HepG2 (cell line): ENCODE data around the gene SNX21. TPM values are rescaled to one million over a fixed set of nuclear protein-coding genes. Genes with fewer than 3 reads are reported as not detected.

Source experiments
- BORCS8-MEF2B ChIP-seq: sonication (generic); formaldehyde crosslinking; IDR thresholded peaks from 2 replicates; pipeline ENCODE4 v1.8.0; 2022; ENCODE audit warnings: mild to moderate bottlenecking, missing genetic modification reagents
- CREB1 ChIP-seq, 2 experiments: fragments of 450-650 bp in 1 of 2; IDR thresholded peaks; 2 replicates each; pipeline ENCODE4 v1.6.1; 2016 to 2017; ENCODE audit warnings: control low read depth in 1 of 2, mild to moderate bottlenecking in 1 of 2, missing compliant biosample characterization in 1 of 2, missing genetic modification characterization in 1 of 2
- ETV6 ChIP-seq: sonication (generic); formaldehyde crosslinking; conservative IDR thresholded peaks from 2 replicates; pipeline ENCODE4 v1.4.0; 2020; ENCODE audit warnings: missing genetic modification reagents
- FLYWCH1 ChIP-seq: sonication (generic); formaldehyde crosslinking; IDR thresholded peaks from 2 replicates; pipeline ENCODE4 v1.8.1; 2023; ENCODE audit warnings: mild to moderate bottlenecking, missing genetic modification reagents
- MBD4 ChIP-seq: IDR thresholded peaks from 2 replicates; pipeline ENCODE4 v1.6.1; 2012; ENCODE audit warnings: low read length, inconsistent platforms, borderline replicate concordance
- NFYC ChIP-seq: IDR thresholded peaks from 2 replicates; pipeline ENCODE4 v1.6.1; 2016; ENCODE audit warnings: missing genetic modification reagents, missing compliant biosample characterization
- PRPF4 ChIP-seq: fragments of 200-400 bp; formaldehyde crosslinking; IDR thresholded peaks from 2 replicates; pipeline ENCODE4 v1.6.1; 2016; ENCODE audit warnings: low read length, low read depth; ENCODE audit not compliant: poor library complexity, severe bottlenecking
- RARG ChIP-seq: sonication (generic); formaldehyde crosslinking; IDR thresholded peaks from 2 replicates; pipeline ENCODE4 v1.4.0; 2020; ENCODE audit warnings: low read depth, mild to moderate bottlenecking, missing genetic modification reagents
- SCMH1 ChIP-seq: sonication (generic); formaldehyde crosslinking; IDR thresholded peaks from 2 replicates; pipeline ENCODE4 v1.9.0; 2021; ENCODE audit warnings: missing genetic modification reagents, mild to moderate bottlenecking, borderline replicate concordance
- SIX1 ChIP-seq: sonication (generic); formaldehyde crosslinking; IDR thresholded peaks from 2 replicates; pipeline ENCODE4 v1.4.0; 2020; ENCODE audit warnings: missing genetic modification reagents, borderline replicate concordance
- SOX13 ChIP-seq, 3 experiments: fragments of 450-650 bp in 1 of 3; sonication (generic) in 1 of 3; formaldehyde crosslinking in 1 of 3; IDR thresholded peaks in 2 of 3; conservative IDR thresholded peaks in 1 of 3; 2 replicates each; pipeline versions ENCODE4 v1.5.0 to v1.6.1; 2016 to 2020; ENCODE audit warnings: antibody characterized with exemption in 1 of 3, mild to moderate bottlenecking in 1 of 3, missing compliant biosample characterization in 1 of 3, missing genetic modification reagents in 1 of 3, moderate library complexity in 1 of 3
- SP1 ChIP-seq, 2 experiments: fragments of 450-650 bp in 1 of 2; sonication (generic) in 1 of 2; formaldehyde crosslinking in 1 of 2; IDR thresholded peaks; 2 replicates each; pipeline versions ENCODE4 v1.4.0 to v1.6.1; 2016 to 2020; ENCODE audit warnings: missing genetic modification reagents in 1 of 2
- SP5 ChIP-seq: IDR thresholded peaks from 2 replicates; pipeline ENCODE4 v1.6.1; 2016; ENCODE audit warnings: low read depth, borderline replicate concordance
- SUZ12 ChIP-seq: fragments of 150-350 bp; IDR thresholded peaks from 2 replicates; pipeline ENCODE4 v1.6.1; 2014; ENCODE audit warnings: low read depth, low read length
- TARDBP ChIP-seq: sonication (generic); formaldehyde crosslinking; IDR thresholded peaks from 2 replicates; pipeline ENCODE4 v1.8.0; 2022; ENCODE audit warnings: mild to moderate bottlenecking, missing genetic modification reagents
- TRIM24 ChIP-seq: sonication (generic); formaldehyde crosslinking; IDR thresholded peaks from 2 replicates; pipeline ENCODE4 v1.8.0; 2022; ENCODE audit warnings: mild to moderate bottlenecking, missing genetic modification reagents
- WIZ ChIP-seq: sonication (generic); formaldehyde crosslinking; IDR thresholded peaks from 2 replicates; pipeline ENCODE4 v1.5.1; 2020; ENCODE audit warnings: mild to moderate bottlenecking, missing genetic modification reagents
- ZMYM3 ChIP-seq: sonication (generic); formaldehyde crosslinking; IDR thresholded peaks from 2 replicates; pipeline ENCODE4 v1.5.1; 2020; ENCODE audit warnings: mild to moderate bottlenecking, missing genetic modification reagents
- ZNF10 ChIP-seq: sonication (generic); formaldehyde crosslinking; IDR thresholded peaks from 2 replicates; pipeline ENCODE4 v1.4.0; 2020; ENCODE audit warnings: mild to moderate bottlenecking, low read depth, missing genetic modification reagents, borderline replicate concordance
- ZNF232 ChIP-seq: sonication (generic); formaldehyde crosslinking; IDR thresholded peaks from 2 replicates; pipeline ENCODE4 v1.4.0; 2020; ENCODE audit warnings: missing genetic modification reagents, borderline replicate concordance
- ZNF282 ChIP-seq: fragments of 450-650 bp; IDR thresholded peaks from 2 replicates; pipeline ENCODE4 v1.6.1; 2018; ENCODE audit not compliant: partially characterized antibody
- ZNF709 ChIP-seq: sonication (generic); formaldehyde crosslinking; IDR thresholded peaks from 2 replicates; pipeline ENCODE4 v1.5.0; 2020; ENCODE audit warnings: mild to moderate bottlenecking, missing genetic modification reagents
- ZNF879 ChIP-seq: sonication (generic); formaldehyde crosslinking; IDR thresholded peaks from 2 replicates; pipeline ENCODE4 v1.8.1; 2023; ENCODE audit warnings: missing genetic modification reagents
- polyA plus RNA-seq, 8 experiments: library from polyadenylated mRNA; depleted of rRNA in 3 of 8; stranded (reverse) in 7 of 8; unstranded in 1 of 8; fragments of >200 nt; fragmentation: Illumina TruSeq in 4 of 8; extraction: Trizol in 4 of 8; gene quantifications; 2 replicates each; pipeline versions ENCODE4 v1.2.1 to v1.2.3, GENCODE V29; 2011 to 2016; ENCODE audit warnings: low read depth in 4 of 8, missing spikeins in 1 of 8, mixed read lengths in 1 of 8; ENCODE audit not compliant: insufficient read depth in 1 of 8
- total RNA-seq, 5 experiments: library from RNA; depleted of rRNA; stranded (reverse); fragments of >200 nt; fragmentation: Illumina TruSeq; extraction: Trizol; gene quantifications; 2 replicates each; pipeline ENCODE4 v1.2.3, GENCODE V29; 2016; ENCODE audit warnings: low read depth in 1 of 5
- TF ChIP-seq, protein P1 (sequence below): IDR thresholded peaks from 2 replicates; pipeline ENCODE4 v1.6.1; 2016; ENCODE audit warnings: missing genetic modification reagents, missing compliant biosample characterization
- TF ChIP-seq, protein P2 (sequence below): sonication (generic); formaldehyde crosslinking; IDR thresholded peaks from 2 replicates; pipeline ENCODE4 v1.4.0; 2020; ENCODE audit warnings: missing genetic modification reagents
- TF ChIP-seq, protein P3 (sequence below): sonication (generic); formaldehyde crosslinking; IDR thresholded peaks from 2 replicates; pipeline ENCODE4 v1.4.0; 2020; ENCODE audit warnings: mild to moderate bottlenecking, missing genetic modification reagents
- TF ChIP-seq, protein P4 (sequence below): sonication (generic); formaldehyde crosslinking; IDR thresholded peaks from 2 replicates; pipeline ENCODE4 v1.8.0; 2022; ENCODE audit warnings: mild to moderate bottlenecking, missing genetic modification reagents

Gene SNX21
- total and polyA plus RNA-seq, 2 of the 13 experiments (the other 11 are each of a cell fraction or from before 2014, with no cell fraction given), result 7.7 to 12.8 TPM

DNA sequence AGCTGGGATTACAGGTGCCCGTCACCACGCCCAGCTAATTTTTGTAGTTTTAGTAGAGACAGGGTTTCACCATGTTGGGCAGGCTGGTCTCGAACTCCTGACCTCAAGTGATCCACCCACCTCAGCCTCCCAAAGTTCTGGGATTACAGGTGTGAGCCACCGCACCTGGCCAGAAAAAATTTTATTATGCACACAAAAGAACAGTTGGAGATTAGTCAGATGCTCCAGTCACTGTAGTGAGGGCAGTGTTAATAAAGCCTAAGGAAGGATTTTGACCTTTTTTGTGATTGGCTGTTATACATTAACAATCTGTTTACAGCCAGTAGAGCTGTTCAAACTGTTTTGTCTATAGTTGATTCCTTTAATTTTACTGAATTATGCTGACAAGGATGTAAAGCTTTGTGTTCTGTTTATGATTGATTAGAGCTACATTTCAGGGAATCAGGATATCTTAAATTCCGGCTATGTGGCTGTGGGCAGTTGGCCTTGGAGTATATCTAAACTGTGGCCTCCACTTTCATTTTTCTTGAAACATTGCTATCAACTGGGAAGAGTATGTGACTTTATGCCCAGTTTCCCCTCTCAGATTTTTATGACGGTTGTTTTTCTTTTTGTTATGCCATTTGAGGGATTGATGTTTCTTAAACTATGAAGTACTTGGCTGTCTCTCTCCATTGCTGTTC is 33.7 kb downstream of the SNX21 start (continued):
- TF ChIP-seq, protein P1, sequence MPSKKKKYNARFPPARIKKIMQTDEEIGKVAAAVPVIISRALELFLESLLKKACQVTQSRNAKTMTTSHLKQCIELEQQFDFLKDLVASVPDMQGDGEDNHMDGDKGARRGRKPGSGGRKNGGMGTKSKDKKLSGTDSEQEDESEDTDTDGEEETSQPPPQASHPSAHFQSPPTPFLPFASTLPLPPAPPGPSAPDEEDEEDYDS, result no peak
- peak; percentile 73 for TF ChIP-seq ZMYM3 (CRISPR knock-in tag)
- TF ChIP-seq, protein P2, sequence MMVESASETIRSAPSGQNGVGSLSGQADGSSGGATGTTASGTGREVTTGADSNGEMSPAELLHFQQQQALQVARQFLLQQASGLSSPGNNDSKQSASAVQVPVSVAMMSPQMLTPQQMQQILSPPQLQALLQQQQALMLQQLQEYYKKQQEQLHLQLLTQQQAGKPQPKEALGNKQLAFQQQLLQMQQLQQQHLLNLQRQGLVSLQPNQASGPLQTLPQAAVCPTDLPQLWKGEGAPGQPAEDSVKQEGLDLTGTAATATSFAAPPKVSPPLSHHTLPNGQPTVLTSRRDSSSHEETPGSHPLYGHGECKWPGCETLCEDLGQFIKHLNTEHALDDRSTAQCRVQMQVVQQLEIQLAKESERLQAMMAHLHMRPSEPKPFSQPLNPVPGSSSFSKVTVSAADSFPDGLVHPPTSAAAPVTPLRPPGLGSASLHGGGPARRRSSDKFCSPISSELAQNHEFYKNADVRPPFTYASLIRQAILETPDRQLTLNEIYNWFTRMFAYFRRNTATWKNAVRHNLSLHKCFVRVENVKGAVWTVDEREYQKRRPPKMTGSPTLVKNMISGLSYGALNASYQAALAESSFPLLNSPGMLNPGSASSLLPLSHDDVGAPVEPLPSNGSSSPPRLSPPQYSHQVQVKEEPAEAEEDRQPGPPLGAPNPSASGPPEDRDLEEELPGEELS (CRISPR knock-in tag), result peak; percentile 45
- TF ChIP-seq ZNF282, result no peak
- no peak for TF ChIP-seq SOX13 (IDR thresholded peaks at IDR 0.05)
- TF ChIP-seq SOX13 (CRISPR knock-in tag; conservative IDR thresholded peaks at IDR 0.05 in 1 of 2, IDR thresholded peaks at IDR 0.05 in 1 of 2), result peak in 1 of 2 experiments; percentile 59; a peak in 1 of 4 replicates
- 0 out of 2 replicates have a peak, but pooled peaks have one; percentile 7 for TF ChIP-seq NFYC (CRISPR knock-in tag)
- no peak for TF ChIP-seq TRIM24
- no peak for TF ChIP-seq SIX1 (CRISPR knock-in tag)
- TF ChIP-seq ETV6 (CRISPR knock-in tag), result no peak
- no peak for TF ChIP-seq BORCS8-MEF2B (CRISPR knock-in tag)
- no peak for TF ChIP-seq FLYWCH1
- no peak for TF ChIP-seq WIZ (CRISPR knock-in tag)
- TF ChIP-seq ZNF10, result no peak
- TF ChIP-seq ZNF879, result no peak
- no peak for TF ChIP-seq SUZ12
- no peak for TF ChIP-seq RARG (CRISPR knock-in tag)
- TF ChIP-seq, protein P3, sequence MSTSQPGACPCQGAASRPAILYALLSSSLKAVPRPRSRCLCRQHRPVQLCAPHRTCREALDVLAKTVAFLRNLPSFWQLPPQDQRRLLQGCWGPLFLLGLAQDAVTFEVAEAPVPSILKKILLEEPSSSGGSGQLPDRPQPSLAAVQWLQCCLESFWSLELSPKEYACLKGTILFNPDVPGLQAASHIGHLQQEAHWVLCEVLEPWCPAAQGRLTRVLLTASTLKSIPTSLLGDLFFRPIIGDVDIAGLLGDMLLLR (CRISPR knock-in tag), result no peak
- no peak for TF ChIP-seq ZNF232 (CRISPR knock-in tag)
- TF ChIP-seq SP1 (IDR thresholded peaks at IDR 0.05), result no peak
- TF ChIP-seq SP1 (CRISPR knock-in tag; IDR thresholded peaks at IDR 0.05), result no peak
- no peak for TF ChIP-seq PRPF4
- no peak for TF ChIP-seq SCMH1 (CRISPR knock-in tag)
- TF ChIP-seq MBD4, result no peak
- no peak for TF ChIP-seq ZNF709 (CRISPR knock-in tag)
- TF ChIP-seq SP5 (CRISPR knock-in tag), result no peak
- TF ChIP-seq, protein P4, sequence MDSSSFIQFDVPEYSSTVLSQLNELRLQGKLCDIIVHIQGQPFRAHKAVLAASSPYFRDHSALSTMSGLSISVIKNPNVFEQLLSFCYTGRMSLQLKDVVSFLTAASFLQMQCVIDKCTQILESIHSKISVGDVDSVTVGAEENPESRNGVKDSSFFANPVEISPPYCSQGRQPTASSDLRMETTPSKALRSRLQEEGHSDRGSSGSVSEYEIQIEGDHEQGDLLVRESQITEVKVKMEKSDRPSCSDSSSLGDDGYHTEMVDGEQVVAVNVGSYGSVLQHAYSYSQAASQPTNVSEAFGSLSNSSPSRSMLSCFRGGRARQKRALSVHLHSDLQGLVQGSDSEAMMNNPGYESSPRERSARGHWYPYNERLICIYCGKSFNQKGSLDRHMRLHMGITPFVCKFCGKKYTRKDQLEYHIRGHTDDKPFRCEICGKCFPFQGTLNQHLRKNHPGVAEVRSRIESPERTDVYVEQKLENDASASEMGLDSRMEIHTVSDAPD (CRISPR knock-in tag), result no peak
- TF ChIP-seq CREB1 (IDR thresholded peaks at IDR 0.05), result no peak
- TF ChIP-seq CREB1 (CRISPR knock-in tag; IDR thresholded peaks at IDR 0.05), result no peak
- no peak for TF ChIP-seq TARDBP
